Measurements from ENCODE around the gene DPP3.

Gene DPP3

GRCh38 chr11:66465373-66466224 is 14.6 kb upstream of the DPP3 start:
- no peak for DNase-seq

- no peak for DNase-seq
Observed at GRCh38 chr11:66466225-66467033, 13.8 kb upstream of the DPP3 start, which contains the start of gene PELI3. TSS of gene PELI3 (plus strand) at chr11:66466905. CDS start at chr11:66468129, 1,224 bp downstream.

GRCh38 chr11:66467034-66467659 is 13.1 kb upstream of the DPP3 start:
- DNase-seq = no peak

- no peak for DNase-seq
Observed at GRCh38 chr11:66467756-66468155, 12.5 kb upstream of the DPP3 start.

- DNase-seq = no peak
Observed at GRCh38 chr11:66468691-66469090, 11.5 kb upstream of the DPP3 start.

GRCh38 chr11:66469441-66469840 is 10.8 kb upstream of the DPP3 start:
- DNase-seq = no peak

GRCh38 chr11:66470015-66470414 is 10.2 kb upstream of the DPP3 start:
- no peak for DNase-seq

- DNase-seq = no peak
Observed at GRCh38 chr11:66471142-66471541, 9.1 kb upstream of the DPP3 start.

GRCh38 chr11:66472054-66472453 is 8.2 kb upstream of the DPP3 start:
- no peak for DNase-seq

- DNase-seq = no peak
Observed at GRCh38 chr11:66473167-66473566, 7.1 kb upstream of the DPP3 start.

- no peak for DNase-seq
Observed at GRCh38 chr11:66473608-66474515, 6.4 kb upstream of the DPP3 start.

- DNase-seq = no peak
Observed at GRCh38 chr11:66475349-66476172, 4.7 kb upstream of the DPP3 start.

- no peak for DNase-seq
Observed at GRCh38 chr11:66476173-66476840, 3.9 kb upstream of the DPP3 start.

- no peak for DNase-seq
Observed at GRCh38 chr11:66476841-66477251, 3.4 kb upstream of the DPP3 start.

GRCh38 chr11:66477263-66478201 is 2.7 kb upstream of the DPP3 start:
- DNase-seq = no peak

GRCh38 chr11:66478729-66479393 is 1.4 kb upstream of the DPP3 start:
- no peak for DNase-seq

GRCh38 chr11:66479394-66480116 is 679 bp upstream of the DPP3 start:
- no peak for DNase-seq

- DNase-seq = no peak
Observed at GRCh38 chr11:66484806-66485380, 4.7 kb downstream of the DPP3 start.

Data from NK-92 treated with Interleukin-12 subunit alpha and Interleukin-12 subunit beta, amount 100 ng/mL, for 24 hours (cell line).